Panc1 (cell line): Measurements from ENCODE around the gene NEK6.

Experiments
- CTCF ChIP-seq: fragments of 450-650 bp; IDR thresholded peaks from 2 replicates; pipeline ENCODE4 v1.5.1; 2017; ENCODE audit warnings: mild to moderate bottlenecking
- TCF7L2 ChIP-seq: IDR thresholded peaks from 2 replicates; pipeline ENCODE4 v1.6.1; 2011; ENCODE audit warnings: mild to moderate bottlenecking, low read depth, low read length, inconsistent platforms

- TF ChIP-seq TCF7L2 (no peak), CTCF (no peak)
Observed at GRCh38 chr9:124212381-124213050, 45.2 kb upstream of the NEK6 start.
